HUES48 (cell line): ENCODE results near the gene PLCL1.

ENCODE experiments used
- H3K27ac ChIP-seq: one replicate; pipeline ENCODE4 v1.7.0; 2013; ENCODE audit warnings: low read depth, low read length, inconsistent platforms
- H3K27me3 ChIP-seq: 2 replicates; pipeline ENCODE4 v1.6.1; 2013; ENCODE audit warnings: mild to moderate bottlenecking, low read length; ENCODE audit not compliant: control insufficient read depth, insufficient read depth
- H3K36me3 ChIP-seq: 2 replicates; pipeline ENCODE4 v1.6.1; 2013; ENCODE audit warnings: low read length; ENCODE audit not compliant: control insufficient read depth, insufficient read depth
- H3K4me1 ChIP-seq: 2 replicates; pipeline ENCODE4 v1.6.1; 2013; ENCODE audit warnings: mild to moderate bottlenecking, low read length; ENCODE audit not compliant: control insufficient read depth, insufficient read depth
- H3K4me3 ChIP-seq: 2 replicates; pipeline ENCODE4 v1.5.1; 2013; ENCODE audit warnings: mild to moderate bottlenecking, low read depth, low read length
- H3K9ac ChIP-seq: 2 replicates; pipeline ENCODE4 v1.6.1; 2013; ENCODE audit warnings: mild to moderate bottlenecking, low read depth, low read length, moderate library complexity
- H3K9me3 ChIP-seq: 2 replicates; pipeline ENCODE4 v1.6.1; 2013; ENCODE audit warnings: low read length; ENCODE audit not compliant: control insufficient read depth, insufficient read depth

The PLCL1 gene

GRCh38 chr2:198059800-198060199, 255.4 kb downstream of the PLCL1 start:
- Histone ChIP-seq H3K27me3 (no peaks in the 10 kb centered on the region), H3K4me3 (no peak overlapping the region), H3K4me1 (no peaks in the 10 kb centered on the region), H3K36me3 (no peaks in the 10 kb centered on the region), H3K9ac (no peak overlapping the region), H3K9me3 (no peaks in the 10 kb centered on the region), H3K27ac (no peak overlapping the region)

- no peaks in the 10 kb centered on the region for H3K36me3 ChIP-seq
- H3K9me3 ChIP-seq = no peaks in the 10 kb centered on the region
- H3K27ac ChIP-seq = no peak overlapping the region
- no peaks in the 10 kb centered on the region for H3K27me3 ChIP-seq
- H3K4me3 ChIP-seq = no peak overlapping the region
- H3K9ac ChIP-seq = no peak overlapping the region
- no peaks in the 10 kb centered on the region for H3K4me1 ChIP-seq
These were observed 255.9 kb downstream of the PLCL1 start for GRCh38 chr2:198060277-198060676.

GRCh38 chr2:198062826-198063225, 258.4 kb downstream of the PLCL1 start:
- Histone ChIP-seq H3K4me1 (no peaks in the 10 kb centered on the region), H3K9me3 (no peaks in the 10 kb centered on the region), H3K36me3 (no peaks in the 10 kb centered on the region), H3K27me3 (no peaks in the 10 kb centered on the region), H3K4me3 (no peak overlapping the region), H3K9ac (no peak overlapping the region), H3K27ac (no peak overlapping the region)

GRCh38 chr2:198063242-198063641, 258.8 kb downstream of the PLCL1 start:
- Histone ChIP-seq H3K4me3 (no peak overlapping the region), H3K27me3 (no peaks in the 10 kb centered on the region), H3K4me1 (no peaks in the 10 kb centered on the region), H3K9ac (no peak overlapping the region), H3K36me3 (no peaks in the 10 kb centered on the region), H3K9me3 (no peaks in the 10 kb centered on the region), H3K27ac (no peak overlapping the region)

GRCh38 chr2:198065322-198065721, 260.9 kb downstream of the PLCL1 start:
- no peak overlapping the region for H3K9ac ChIP-seq
- no peaks in the 10 kb centered on the region for H3K36me3 ChIP-seq
- H3K27me3 ChIP-seq = no peaks in the 10 kb centered on the region
- no peak overlapping the region for H3K4me3 ChIP-seq
- no peak overlapping the region for H3K27ac ChIP-seq
- no peaks in the 10 kb centered on the region for H3K9me3 ChIP-seq
- H3K4me1 ChIP-seq = no peaks in the 10 kb centered on the region

- no peak overlapping the region for H3K27ac ChIP-seq
- H3K4me1 ChIP-seq = no peaks in the 10 kb centered on the region; the same call in 1 of the 2 replicates
- no peaks in the 10 kb centered on the region for H3K36me3 ChIP-seq
- H3K9me3 ChIP-seq = no peaks in the 10 kb centered on the region
- no peak overlapping the region for H3K9ac ChIP-seq
- H3K4me3 ChIP-seq = no peak overlapping the region
- no peaks in the 10 kb centered on the region for H3K27me3 ChIP-seq
These were observed 262.2 kb downstream of the PLCL1 start for GRCh38 chr2:198066597-198066996.

GRCh38 chr2:198072655-198073054, 268.3 kb downstream of the PLCL1 start:
- Histone ChIP-seq H3K27me3 (no peaks in the 10 kb centered on the region), H3K9ac (no peak overlapping the region), H3K4me1 (peaks cover 9% of the 10 kb centered on the region; the same call in 1 of the 2 replicates), H3K9me3 (no peaks in the 10 kb centered on the region), H3K36me3 (no peaks in the 10 kb centered on the region), H3K4me3 (no peak overlapping the region), H3K27ac (no peak overlapping the region)

GRCh38 chr2:198073253-198073652, 268.9 kb downstream of the PLCL1 start:
- Histone ChIP-seq H3K9ac (no peak overlapping the region), H3K9me3 (no peaks in the 10 kb centered on the region), H3K4me3 (no peak overlapping the region), H3K27me3 (no peaks in the 10 kb centered on the region), H3K4me1 (peaks cover 9% of the 10 kb centered on the region; the same call in 1 of the 2 replicates), H3K27ac (no peak overlapping the region), H3K36me3 (no peaks in the 10 kb centered on the region)

- Histone ChIP-seq H3K4me1 (peaks cover 2% of the 10 kb centered on the region; the same call in 1 of the 2 replicates), H3K9ac (no peak overlapping the region), H3K36me3 (no peaks in the 10 kb centered on the region), H3K9me3 (no peaks in the 10 kb centered on the region), H3K27me3 (no peaks in the 10 kb centered on the region), H3K27ac (no peak overlapping the region), H3K4me3 (no peak overlapping the region)
These were observed 273.1 kb downstream of the PLCL1 start for GRCh38 chr2:198077477-198077876.

GRCh38 chr2:198080879-198081765, 276.7 kb downstream of the PLCL1 start:
- Histone ChIP-seq H3K9ac (no peak overlapping the region), H3K36me3 (no peaks in the 10 kb centered on the region), H3K27ac (no peak overlapping the region), H3K9me3 (no peaks in the 10 kb centered on the region), H3K27me3 (no peaks in the 10 kb centered on the region), H3K4me3 (no peak overlapping the region), H3K4me1 (no peaks in the 10 kb centered on the region)

- Histone ChIP-seq H3K4me1 (no peaks in the 10 kb centered on the region), H3K36me3 (no peaks in the 10 kb centered on the region), H3K27me3 (no peaks in the 10 kb centered on the region), H3K9me3 (no peaks in the 10 kb centered on the region), H3K27ac (no peak overlapping the region), H3K9ac (no peak overlapping the region), H3K4me3 (no peak overlapping the region)
These were observed 279.8 kb downstream of the PLCL1 start for GRCh38 chr2:198084156-198084555.
